ENCODE results near the gene SSBP3.
A peak's percentile ranks its signal among the peaks of the same experiment; 100 is the strongest.
"Not testable (repeated sequence)": the region's sequence is repeated elsewhere in the genome, so short reads cannot be mapped to it uniquely, and the experiment has no call there.

SSBP3 gene

DNA sequence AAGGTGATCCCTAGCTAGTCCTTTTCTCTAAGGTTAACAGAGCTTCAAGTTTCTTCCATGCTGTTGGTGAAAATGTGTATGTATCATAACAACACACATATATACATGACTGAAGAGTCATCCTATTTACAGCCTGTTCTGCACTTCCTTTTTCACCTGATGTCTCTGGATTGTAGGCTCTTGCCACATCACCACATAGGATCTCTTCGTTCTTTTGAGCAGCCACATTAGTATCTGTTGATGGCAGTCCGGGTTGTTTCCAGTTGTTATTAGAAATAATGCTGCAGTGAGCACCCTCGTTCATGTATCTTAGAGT is 186.5 kb downstream of the SSBP3 start:
- DNase-seq (ENCODE audit: low read depth), result no peak
- Histone ChIP-seq H3K27me3 (replicated peaks; ENCODE audit: control insufficient read depth, insufficient read depth, low read length) (no peaks in the 10 kb centered on the region), H3K9ac (ENCODE audit: low read length) (peak overlapping the region; percentile 77), H3K4me3 (ENCODE audit: low read length) (peak overlapping the region; percentile 70), H3K9me3 (ENCODE audit: control insufficient read depth, low read length) (no peaks in the 10 kb centered on the region), H3K4me1 (ENCODE audit: control insufficient read depth, insufficient read depth, low read length) (peaks cover 28% of the 10 kb centered on the region), H3K36me3 (ENCODE audit: control insufficient read depth, insufficient read depth, low read length, severe bottlenecking) (peaks cover 42% of the 10 kb centered on the region)

DNA sequence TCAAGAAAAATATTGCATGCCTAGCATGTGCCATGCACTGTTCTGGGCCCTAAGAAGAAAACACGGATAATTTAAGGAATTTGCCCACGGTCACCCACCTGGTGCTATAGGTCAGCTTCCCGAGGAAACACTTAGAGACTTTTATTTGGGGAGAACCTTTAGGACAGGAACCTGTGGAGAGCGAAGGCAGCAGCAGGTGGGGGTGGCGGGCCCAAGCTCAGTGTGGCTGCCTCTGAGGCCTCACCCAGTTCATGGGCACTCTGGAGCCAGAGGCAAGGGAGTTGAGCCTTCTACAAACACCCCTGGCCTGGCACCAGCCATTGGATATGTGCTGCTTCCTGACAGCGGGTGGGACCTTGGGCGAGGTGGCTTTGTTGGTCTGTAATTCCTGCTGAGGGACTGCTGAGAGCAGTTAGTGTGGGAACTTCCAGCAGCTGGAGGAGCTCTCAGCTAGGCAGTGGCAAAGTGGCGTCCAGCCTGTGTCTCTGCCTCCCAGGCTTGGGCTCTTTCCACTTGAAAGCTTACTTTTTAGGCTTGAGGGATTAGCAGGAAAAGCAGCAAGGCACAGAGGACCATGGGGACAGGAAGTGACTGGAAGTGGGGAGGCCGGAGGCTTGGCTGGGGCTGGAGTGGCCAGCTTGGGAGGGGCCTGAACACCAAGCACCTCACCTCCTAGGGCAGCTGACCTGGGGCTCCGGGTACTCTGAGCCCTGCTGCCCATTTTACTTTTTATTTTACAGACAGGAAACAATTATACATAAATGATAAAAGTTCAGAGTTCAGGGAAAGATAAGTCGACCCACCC is 187.1 kb downstream of the SSBP3 start:
- DNase-seq (ENCODE audit: low read depth), result no peak
- Histone ChIP-seq H3K27me3 (replicated peaks; ENCODE audit: control insufficient read depth, insufficient read depth, low read length) (no peaks in the 10 kb centered on the region), H3K4me1 (ENCODE audit: control insufficient read depth, insufficient read depth, low read length) (peaks cover 28% of the 10 kb centered on the region), H3K36me3 (ENCODE audit: control insufficient read depth, insufficient read depth, low read length, severe bottlenecking) (peaks cover 48% of the 10 kb centered on the region), H3K4me3 (ENCODE audit: low read length) (peak overlapping the region; percentile 70), H3K9ac (ENCODE audit: low read length) (peak overlapping the region; percentile 77), H3K9me3 (ENCODE audit: control insufficient read depth, low read length) (no peaks in the 10 kb centered on the region)

GRCh38 chr1:54215523-54215922 is 190.7 kb downstream of the SSBP3 start:
- Histone ChIP-seq H3K36me3 (ENCODE audit: control insufficient read depth, insufficient read depth, low read length, severe bottlenecking) (peaks cover 83% of the 10 kb centered on the region), H3K27me3 (replicated peaks; ENCODE audit: control insufficient read depth, insufficient read depth, low read length) (no peaks in the 10 kb centered on the region), H3K9me3 (ENCODE audit: control insufficient read depth, low read length) (no peaks in the 10 kb centered on the region), H3K9ac (ENCODE audit: low read length) (no peak overlapping the region), H3K4me3 (ENCODE audit: low read length) (no peak overlapping the region), H3K4me1 (ENCODE audit: control insufficient read depth, insufficient read depth, low read length) (peaks cover 20% of the 10 kb centered on the region)
- DNase-seq (ENCODE audit: low read depth), result no peak

GRCh38 chr1:54212872-54213271 is 193.3 kb downstream of the SSBP3 start:
- Histone ChIP-seq H3K27me3 (replicated peaks; ENCODE audit: control insufficient read depth, insufficient read depth, low read length) (no peaks in the 10 kb centered on the region), H3K9ac (ENCODE audit: low read length) (no peak overlapping the region), H3K4me1 (ENCODE audit: control insufficient read depth, insufficient read depth, low read length) (no peaks in the 10 kb centered on the region), H3K36me3 (ENCODE audit: control insufficient read depth, insufficient read depth, low read length, severe bottlenecking) (peaks cover 94% of the 10 kb centered on the region), H3K4me3 (ENCODE audit: low read length) (no peak overlapping the region), H3K9me3 (ENCODE audit: control insufficient read depth, low read length) (no peaks in the 10 kb centered on the region)
- no peak for DNase-seq (ENCODE audit: low read depth)

DNA sequence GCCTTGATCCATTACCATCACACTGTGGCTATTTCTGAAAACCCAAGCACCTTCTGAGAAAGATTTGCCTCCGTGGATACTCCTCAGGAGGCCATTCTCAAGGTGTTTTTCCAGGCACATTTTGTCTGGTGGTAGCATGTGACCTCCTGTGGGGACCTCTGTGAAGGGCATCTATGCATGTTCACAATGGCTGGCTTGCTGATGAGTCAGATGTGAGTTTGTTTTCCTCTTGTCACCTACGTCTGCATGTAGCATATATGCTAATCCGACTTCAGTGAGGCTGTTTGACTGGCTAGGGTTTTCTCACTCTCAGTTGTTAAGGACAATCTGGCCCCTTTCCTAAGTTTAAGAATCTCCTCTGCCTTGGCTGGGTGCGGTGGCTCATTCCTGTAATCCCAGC is 198.3 kb downstream of the SSBP3 start:
- not testable (repeated sequence) for H3K9ac ChIP-seq (ENCODE audit: low read length)

DNA sequence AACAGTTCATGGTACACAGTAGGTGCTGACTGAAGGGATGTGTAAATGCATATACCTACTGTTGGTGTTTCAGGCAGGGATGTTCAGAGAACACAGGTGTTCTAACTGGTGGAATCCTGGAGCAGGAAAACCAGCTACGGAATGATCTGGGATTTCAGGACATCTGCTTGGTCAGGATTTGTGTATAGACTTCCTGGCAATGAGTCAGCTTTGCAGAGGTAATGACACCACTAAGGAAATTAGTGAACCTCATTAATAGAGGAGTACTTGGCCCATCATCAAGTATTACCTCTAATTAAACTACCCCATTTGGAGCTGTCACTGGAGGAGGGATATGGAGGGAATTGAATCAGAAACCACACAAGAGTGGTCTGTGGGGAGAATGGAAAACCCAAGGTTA is 198.9 kb downstream of the SSBP3 start:
- Histone ChIP-seq H3K4me3 (ENCODE audit: low read length) (no peak overlapping the region), H3K9ac (ENCODE audit: low read length) (no peak overlapping the region), H3K36me3 (ENCODE audit: control insufficient read depth, insufficient read depth, low read length, severe bottlenecking) (peaks cover 72% of the 10 kb centered on the region), H3K4me1 (ENCODE audit: control insufficient read depth, insufficient read depth, low read length) (no peaks in the 10 kb centered on the region), H3K9me3 (ENCODE audit: control insufficient read depth, low read length) (no peaks in the 10 kb centered on the region), H3K27me3 (replicated peaks; ENCODE audit: control insufficient read depth, insufficient read depth, low read length) (no peaks in the 10 kb centered on the region)
- no peak for DNase-seq (ENCODE audit: low read depth)

More for the DNA sequence above, 198.3 kb downstream of the SSBP3 start:
- H3K4me1 ChIP-seq (ENCODE audit: control insufficient read depth, insufficient read depth, low read length); H3K4me3 ChIP-seq (ENCODE audit: low read length); H3K27me3 ChIP-seq (replicated peaks; ENCODE audit: control insufficient read depth, insufficient read depth, low read length); H3K9me3 ChIP-seq (ENCODE audit: control insufficient read depth, low read length); DNase-seq (ENCODE audit: low read depth): not testable (repeated sequence)
- H3K36me3 ChIP-seq (ENCODE audit: control insufficient read depth, insufficient read depth, low read length, severe bottlenecking), result peaks cover 75% of the 10 kb centered on the region

DNA sequence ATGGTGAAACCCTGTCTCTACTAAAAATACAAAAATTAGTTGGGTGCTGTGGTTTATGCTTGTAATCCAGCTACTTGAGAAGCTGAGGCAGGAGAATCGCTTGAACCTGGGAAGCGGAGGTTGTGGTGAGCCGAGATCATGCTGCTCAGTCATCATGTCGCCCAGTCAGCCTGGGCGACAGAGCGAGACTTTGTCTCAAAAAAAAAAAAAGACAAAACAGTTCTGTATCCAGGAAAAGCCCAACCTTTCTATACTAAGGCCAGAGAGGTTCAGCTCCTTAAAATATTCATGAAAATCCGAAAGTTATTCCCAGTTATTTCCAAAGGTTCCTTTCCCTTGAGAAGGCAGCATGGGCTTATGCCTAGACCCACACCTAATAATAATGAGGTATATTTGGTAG is 202.0 kb downstream of the SSBP3 start:
- no peak overlapping the region for H3K9ac ChIP-seq (ENCODE audit: low read length)
- no peaks in the 10 kb centered on the region for H3K9me3 ChIP-seq (ENCODE audit: control insufficient read depth, low read length)
- no peak overlapping the region for H3K4me3 ChIP-seq (ENCODE audit: low read length)
- H3K36me3 ChIP-seq (ENCODE audit: control insufficient read depth, insufficient read depth, low read length, severe bottlenecking), result peaks cover 44% of the 10 kb centered on the region
- H3K27me3 ChIP-seq (replicated peaks; ENCODE audit: control insufficient read depth, insufficient read depth, low read length), result no peaks in the 10 kb centered on the region
- no peak for DNase-seq (ENCODE audit: low read depth)
- H3K4me1 ChIP-seq (ENCODE audit: control insufficient read depth, insufficient read depth, low read length), result peaks cover 13% of the 10 kb centered on the region

DNA sequence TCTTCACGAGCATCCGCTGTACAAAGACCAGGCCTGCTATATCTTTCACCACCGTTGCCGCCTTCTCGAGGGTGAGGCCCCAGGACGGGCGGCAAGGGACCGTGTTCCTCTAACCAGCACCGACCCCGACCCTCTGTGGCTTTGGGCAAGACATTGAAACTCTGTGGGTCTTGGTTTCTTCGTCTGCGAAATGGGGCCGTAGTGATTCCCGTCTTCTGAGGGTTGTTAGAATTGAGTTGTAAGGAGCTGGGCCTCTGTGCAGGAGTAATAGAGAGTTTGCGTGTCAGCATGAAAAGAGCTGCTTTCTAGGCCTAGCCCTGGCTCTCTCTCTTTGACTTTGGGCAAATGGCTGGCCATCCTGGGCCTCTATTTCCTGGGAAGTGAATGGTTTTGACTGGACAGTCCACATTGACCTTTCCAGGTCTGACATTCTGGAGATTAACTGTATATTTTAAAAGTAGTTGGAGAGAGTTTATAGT is 205.6 kb downstream of the SSBP3 start:
- Histone ChIP-seq H3K9me3 (ENCODE audit: control insufficient read depth, low read length) (no peaks in the 10 kb centered on the region), H3K27me3 (replicated peaks; ENCODE audit: control insufficient read depth, insufficient read depth, low read length) (no peaks in the 10 kb centered on the region), H3K4me1 (ENCODE audit: control insufficient read depth, insufficient read depth, low read length) (peaks cover 19% of the 10 kb centered on the region), H3K4me3 (ENCODE audit: low read length) (peak overlapping the region; percentile 98), H3K36me3 (ENCODE audit: control insufficient read depth, insufficient read depth, low read length, severe bottlenecking) (peaks cover 15% of the 10 kb centered on the region), H3K9ac (ENCODE audit: low read length) (peak overlapping the region; percentile 89)
- DNase-seq (ENCODE audit: low read depth), result peak; percentile 42

DNA sequence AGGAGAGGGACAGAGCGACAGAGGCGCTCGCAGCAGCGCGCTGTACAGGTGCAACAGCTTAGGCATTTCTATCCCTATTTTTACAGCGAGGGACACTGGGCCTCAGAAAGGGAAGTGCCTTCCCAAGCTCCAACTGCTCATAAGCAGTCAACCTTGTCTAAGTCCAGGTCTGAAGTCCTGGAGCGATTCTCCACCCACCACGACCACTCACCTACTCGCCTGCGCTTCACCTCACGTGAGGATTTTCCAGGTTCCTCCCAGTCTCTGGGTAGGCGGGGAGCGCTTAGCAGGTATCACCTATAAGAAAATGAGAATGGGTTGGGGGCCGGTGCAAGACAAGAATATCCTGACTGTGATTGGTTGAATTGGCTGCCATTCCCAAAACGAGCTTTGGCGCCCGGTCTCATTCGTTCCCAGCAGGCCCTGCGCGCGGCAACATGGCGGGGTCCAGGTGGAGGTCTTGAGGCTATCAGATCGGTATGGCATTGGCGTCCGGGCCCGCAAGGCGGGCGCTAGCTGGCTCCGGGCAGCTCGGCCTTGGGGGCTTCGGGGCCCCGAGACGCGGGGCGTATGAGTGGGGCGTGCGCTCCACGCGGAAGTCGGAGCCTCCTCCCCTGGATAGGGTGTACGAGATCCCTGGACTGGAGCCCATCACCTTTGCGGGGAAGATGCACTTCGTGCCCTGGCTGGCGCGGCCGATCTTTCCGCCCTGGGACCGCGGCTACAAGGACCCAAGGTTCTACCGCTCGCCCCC is 206.3 kb downstream of the SSBP3 start, which contains the start of the genes CYB5RL and MRPL37:
TSS of gene CYB5RL (minus strand) at position 266 of the 754 bp plus-strand sequence. CDS start 4,414 bp downstream, outside the sequence.
TSS of gene MRPL37 (plus strand) at position 403 of the 754 bp plus-strand sequence. CDS start at position 480, 77 bp downstream.
- H3K4me1 ChIP-seq (ENCODE audit: control insufficient read depth, insufficient read depth, low read length), result peaks cover 19% of the 10 kb centered on the region
- no peaks in the 10 kb centered on the region for H3K27me3 ChIP-seq (replicated peaks; ENCODE audit: control insufficient read depth, insufficient read depth, low read length)
- H3K36me3 ChIP-seq (ENCODE audit: control insufficient read depth, insufficient read depth, low read length, severe bottlenecking), result peaks cover 14% of the 10 kb centered on the region
- H3K9me3 ChIP-seq (ENCODE audit: control insufficient read depth, low read length), result no peaks in the 10 kb centered on the region
- H3K9ac ChIP-seq (ENCODE audit: low read length), result peak within 1 kb of the TSS; percentile 89
- DNase-seq (ENCODE audit: low read depth), result peak; percentile 98
- peak within 1 kb of the TSS; percentile 98 for H3K4me3 ChIP-seq (ENCODE audit: low read length)

- H3K4me1 ChIP-seq (ENCODE audit: control insufficient read depth, insufficient read depth, low read length), result peaks cover 19% of the 10 kb centered on the region
- DNase-seq (ENCODE audit: low read depth), result peak; percentile 21
- no peaks in the 10 kb centered on the region for H3K9me3 ChIP-seq (ENCODE audit: control insufficient read depth, low read length)
- peaks cover 10% of the 10 kb centered on the region for H3K36me3 ChIP-seq (ENCODE audit: control insufficient read depth, insufficient read depth, low read length, severe bottlenecking)
- H3K9ac ChIP-seq (ENCODE audit: low read length), result peak overlapping the region; percentile 89
- no peaks in the 10 kb centered on the region for H3K27me3 ChIP-seq (replicated peaks; ENCODE audit: control insufficient read depth, insufficient read depth, low read length)
- peak overlapping the region; percentile 98 for H3K4me3 ChIP-seq (ENCODE audit: low read length)
Measured at GRCh38 chr1:54199151-54199764, 206.9 kb downstream of the SSBP3 start.

DNA sequence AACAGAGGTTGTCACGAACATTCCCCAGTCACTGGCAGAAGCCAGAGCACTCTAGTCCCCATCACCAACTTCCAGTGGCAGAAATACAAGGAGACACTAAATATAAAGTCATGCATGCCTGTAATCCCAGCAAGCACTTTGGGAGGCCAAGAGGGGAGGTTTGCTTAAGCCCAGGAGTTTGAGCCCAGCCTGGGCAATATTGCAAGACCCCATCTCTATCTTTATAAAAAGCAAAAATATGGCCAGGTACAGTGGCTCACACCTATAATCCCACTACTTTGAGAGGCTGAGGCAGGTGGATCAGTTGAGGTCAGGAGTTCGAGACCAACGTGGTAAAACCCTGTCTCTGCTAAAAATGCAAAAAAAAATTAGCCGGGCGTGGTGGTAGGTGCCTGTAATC is 212.7 kb downstream of the SSBP3 start:
- no peak for DNase-seq (ENCODE audit: low read depth)
- H3K9ac ChIP-seq (ENCODE audit: low read length), result no peak overlapping the region
- peaks cover 8% of the 10 kb centered on the region for H3K36me3 ChIP-seq (ENCODE audit: control insufficient read depth, insufficient read depth, low read length, severe bottlenecking)
- H3K9me3 ChIP-seq (ENCODE audit: control insufficient read depth, low read length), result no peaks in the 10 kb centered on the region
- H3K4me3 ChIP-seq (ENCODE audit: low read length), result no peak overlapping the region
- H3K27me3 ChIP-seq (replicated peaks; ENCODE audit: control insufficient read depth, insufficient read depth, low read length), result no peaks in the 10 kb centered on the region
- no peaks in the 10 kb centered on the region for H3K4me1 ChIP-seq (ENCODE audit: control insufficient read depth, insufficient read depth, low read length)

Data from adipocyte (in vitro differentiated cells).